HG03520 (cell line): ENCODE data around the gene ARHGAP19.

Experiments used
- ATAC-seq: cut with Tn5 transposase; IDR thresholded peaks from one replicate; pipeline ENCODE4 v1.9.1; 2021; ENCODE audit warnings: mild to moderate bottlenecking, moderate library complexity; ENCODE audit not compliant: unreplicated experiment

Gene ARHGAP19

GRCh38 chr10:97197030-97197500, 95.4 kb downstream of the ARHGAP19 start:
- no peak for ATAC-seq

GRCh38 chr10:97196223-97197029, 96.0 kb downstream of the ARHGAP19 start:
- ATAC-seq, result peak; percentile 66

- no peak for ATAC-seq
Measured at GRCh38 chr10:97195706-97196222, 96.7 kb downstream of the ARHGAP19 start.

- no peak for ATAC-seq
Measured at GRCh38 chr10:97192952-97193435, 99.4 kb downstream of the ARHGAP19 start.

- ATAC-seq, result no peak
Measured at GRCh38 chr10:97190450-97190849, 102.0 kb downstream of the ARHGAP19 start.

GRCh38 chr10:97188261-97188711, 104.2 kb downstream of the ARHGAP19 start:
- no peak for ATAC-seq

- ATAC-seq, result no peak
Measured at GRCh38 chr10:97186911-97187310, 105.5 kb downstream of the ARHGAP19 start.

GRCh38 chr10:97185326-97186058, 106.9 kb downstream of the ARHGAP19 start, which contains the start of gene SLIT1:
SLIT1 (minus strand) TSS chr10:97185959; CDS start chr10:97185674, 285 bp downstream.
- no peak for ATAC-seq

GRCh38 chr10:97184971-97185325, 107.5 kb downstream of the ARHGAP19 start:
- ATAC-seq, result no peak

GRCh38 chr10:97183314-97183713, 109.1 kb downstream of the ARHGAP19 start:
- ATAC-seq, result no peak

- no peak for ATAC-seq
Measured at GRCh38 chr10:97182288-97182990, 110.0 kb downstream of the ARHGAP19 start.

GRCh38 chr10:97180986-97181385, 111.5 kb downstream of the ARHGAP19 start:
- no peak for ATAC-seq

GRCh38 chr10:97180363-97180755, 112.1 kb downstream of the ARHGAP19 start:
- no peak for ATAC-seq

GRCh38 chr10:97179731-97180362, 112.6 kb downstream of the ARHGAP19 start:
- ATAC-seq, result no peak

GRCh38 chr10:97179311-97179710, 113.1 kb downstream of the ARHGAP19 start:
- ATAC-seq, result no peak

GRCh38 chr10:97178074-97178473, 114.4 kb downstream of the ARHGAP19 start:
- ATAC-seq, result no peak

- no peak for ATAC-seq
Measured at GRCh38 chr10:97176226-97176625, 116.2 kb downstream of the ARHGAP19 start.

- ATAC-seq, result no peak
Measured at GRCh38 chr10:97175586-97175985, 116.9 kb downstream of the ARHGAP19 start.

GRCh38 chr10:97174941-97175340, 117.5 kb downstream of the ARHGAP19 start:
- no peak for ATAC-seq

GRCh38 chr10:97174276-97174775, 118.1 kb downstream of the ARHGAP19 start:
- ATAC-seq, result no peak
